Stimulated activated CD4-positive, alpha-beta T cell treated with anti-CD3 and anti-CD28 coated beads, Interleukin-15, amount 100 ng/mL, for 1 hour (primary cell): Measurements from ENCODE around the gene ALPP.
"Not testable (repeated sequence)": the region's sequence is repeated elsewhere in the genome, so short reads cannot be mapped to it uniquely, and the experiment has no call there.

ENCODE experiments used
- DNase-seq, 2 donors: peaks; one replicate each; pipeline ENCODE4 v3.0.0-alpha.2; 2020; ENCODE audit warnings: low read depth in 1 of 2, low spot score in 1 of 2

The ALPP gene

GRCh38 chr2:232405943-232406510 lies 27.5 kb downstream of the ALPP start:
- no peak for DNase-seq

GRCh38 chr2:232406556-232407310 lies 28.2 kb downstream of the ALPP start, which contains the start of gene ALPG:
ALPG (plus strand) TSS chr2:232406844; CDS start chr2:232406895, 51 bp downstream.
- no peak for DNase-seq

- DNase-seq, result not testable (repeated sequence)
Measured at GRCh38 chr2:232407428-232408150, 29.0 kb downstream of the ALPP start.

GRCh38 chr2:232408269-232408668 lies 29.7 kb downstream of the ALPP start:
- not testable (repeated sequence) for DNase-seq

GRCh38 chr2:232409617-232410016 lies 31.1 kb downstream of the ALPP start:
- not testable (repeated sequence) for DNase-seq

GRCh38 chr2:232410238-232410900 lies 31.8 kb downstream of the ALPP start:
- DNase-seq, result no peak

- DNase-seq, result no peak
Measured at GRCh38 chr2:232411901-232412629, 33.5 kb downstream of the ALPP start.

GRCh38 chr2:232412986-232413385 lies 34.4 kb downstream of the ALPP start:
- DNase-seq, result no peak

- no peak for DNase-seq
Measured at GRCh38 chr2:232415138-232415690, 36.7 kb downstream of the ALPP start.

- DNase-seq, result no peak
Measured at GRCh38 chr2:232415736-232416520, 37.4 kb downstream of the ALPP start.

- no peak for DNase-seq
Measured at GRCh38 chr2:232416521-232417470, 38.2 kb downstream of the ALPP start.

GRCh38 chr2:232417489-232417888 lies 38.9 kb downstream of the ALPP start:
- no peak for DNase-seq

- no peak for DNase-seq
Measured at GRCh38 chr2:232418056-232418455, 39.5 kb downstream of the ALPP start.

- no peak for DNase-seq
Measured at GRCh38 chr2:232418466-232419244, 40.1 kb downstream of the ALPP start.

- no peak for DNase-seq
Measured at GRCh38 chr2:232419245-232420072, 40.9 kb downstream of the ALPP start.

- no peak for DNase-seq
Measured at GRCh38 chr2:232420073-232420454, 41.5 kb downstream of the ALPP start.
